H1 (cell line): Measurements from ENCODE around the gene KLF6.

Experiments
- ATF2 ChIP-seq: IDR thresholded peaks from 2 replicates; pipeline ENCODE4 v1.6.1; 2012; ENCODE audit warnings: low read length, inconsistent platforms
- CHD1 ChIP-seq: IDR thresholded peaks from 2 replicates; pipeline ENCODE4 v1.6.1; 2012; ENCODE audit warnings: low read depth, low read length, improper control_type of control experiment
- CTCF ChIP-seq, 3 experiments: IDR thresholded peaks; 1 replicate in 2 of 3; 2 replicates in 1 of 3; pipeline versions ENCODE4 v1.5.1 to v1.6.1; 2011; ENCODE audit warnings: low read length in 3 of 3, mild to moderate bottlenecking in 3 of 3, inconsistent platforms in 2 of 3, low read depth in 1 of 3, moderate library complexity in 1 of 3; ENCODE audit not compliant: insufficient read depth in 1 of 3; ENCODE audit errors: control extremely low read depth in 1 of 3
- EP300 ChIP-seq, 2 experiments: IDR thresholded peaks; 1 replicate in 1 of 2; 2 replicates in 1 of 2; pipeline ENCODE4 v1.6.1; 2011 to 2012; ENCODE audit warnings: low read depth in 2 of 2, low read length in 2 of 2, mild to moderate bottlenecking in 2 of 2, borderline replicate concordance in 1 of 2, inconsistent platforms in 1 of 2, moderate library complexity in 1 of 2
- POLR2A ChIP-seq, 2 experiments: IDR thresholded peaks; 1 replicate in 1 of 2; 2 replicates in 1 of 2; pipeline ENCODE4 v1.6.1; 2011; ENCODE audit warnings: low read depth in 2 of 2, low read length in 2 of 2, mild to moderate bottlenecking in 2 of 2; ENCODE audit errors: control extremely low read depth in 1 of 2
- POLR2AphosphoS5 ChIP-seq: IDR thresholded peaks from 2 replicates; pipeline ENCODE4 v1.6.1; 2011; ENCODE audit warnings: low read depth, low read length
- USF2 ChIP-seq: IDR thresholded peaks from 2 replicates; pipeline ENCODE4 v1.6.1; 2011; ENCODE audit warnings: low read length, improper control_type of control experiment

- no peak for TF ChIP-seq CTCF (IDR thresholded peaks at IDR 0.05; ENCODE audit: control extremely low read depth in 1 of 3, insufficient read depth in 1 of 3, low read depth in 1 of 3, low read length in 3 of 3)
- no peak for TF ChIP-seq USF2
- TF ChIP-seq POLR2AphosphoS5, result no peak
- TF ChIP-seq ATF2, result no peak
- TF ChIP-seq POLR2A (IDR thresholded peaks at IDR 0.05; ENCODE audit: control extremely low read depth in 1 of 2, low read depth in 2 of 2, low read length in 2 of 2), result no peak
- TF ChIP-seq CHD1, result no peak
- no peak for TF ChIP-seq EP300 (IDR thresholded peaks at IDR 0.05; ENCODE audit: borderline replicate concordance in 1 of 2, low read depth in 2 of 2, low read length in 2 of 2)
Observed at GRCh38 chr10:3738855-3739350, 46.1 kb downstream of the KLF6 start.
